GM12801 (cell line): ENCODE data around the gene PSEN1.

ENCODE experiments used
- CTCF ChIP-seq: IDR thresholded peaks from one replicate; pipeline ENCODE4 v1.5.1; 2011; ENCODE audit warnings: control low read depth; ENCODE audit not compliant: insufficient read length; ENCODE audit errors: extremely low read depth

Gene PSEN1

DNA sequence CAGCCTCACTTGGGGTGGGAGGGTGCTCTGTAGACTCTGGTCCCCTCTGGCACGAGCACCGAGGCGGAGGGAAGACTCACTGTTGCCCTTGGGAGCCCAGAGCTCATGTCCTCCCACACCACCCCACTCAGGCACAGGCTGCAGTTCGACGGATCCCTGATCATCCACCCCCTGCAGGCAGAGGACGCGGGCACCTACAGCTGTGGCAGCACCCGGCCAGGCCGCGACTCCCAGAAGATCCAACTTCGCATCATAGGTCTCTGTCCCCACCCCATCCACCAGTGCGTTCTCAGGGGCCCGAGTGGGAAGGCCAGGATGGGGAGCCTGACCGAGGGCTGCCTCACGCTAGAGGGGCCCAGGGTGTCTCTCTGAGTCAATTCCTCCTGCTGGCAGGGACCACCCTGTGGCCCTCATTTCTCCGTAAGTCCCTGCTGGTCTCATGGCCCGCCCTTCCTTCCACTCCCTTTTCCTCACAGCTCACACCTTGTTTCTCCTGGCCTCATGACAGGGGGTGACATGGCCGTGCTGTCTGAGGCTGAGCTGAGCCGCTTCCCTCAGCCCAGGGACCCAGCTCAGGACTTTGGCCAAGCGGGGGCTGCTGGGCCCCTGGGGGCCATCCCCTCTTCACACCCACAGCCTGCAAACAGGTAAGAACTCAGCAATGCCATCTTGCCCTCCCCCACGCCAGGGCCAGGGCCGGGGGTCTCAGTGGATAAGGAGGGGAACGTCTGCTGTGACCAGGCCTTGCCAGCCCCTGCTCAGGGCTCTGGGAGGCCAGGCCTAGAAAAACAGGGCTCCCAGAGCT, 128.0 kb downstream of the PSEN1 start:
- no peak for TF ChIP-seq CTCF

GRCh38 chr14:73264885-73265720, 128.8 kb downstream of the PSEN1 start:
- no peak for TF ChIP-seq CTCF

DNA sequence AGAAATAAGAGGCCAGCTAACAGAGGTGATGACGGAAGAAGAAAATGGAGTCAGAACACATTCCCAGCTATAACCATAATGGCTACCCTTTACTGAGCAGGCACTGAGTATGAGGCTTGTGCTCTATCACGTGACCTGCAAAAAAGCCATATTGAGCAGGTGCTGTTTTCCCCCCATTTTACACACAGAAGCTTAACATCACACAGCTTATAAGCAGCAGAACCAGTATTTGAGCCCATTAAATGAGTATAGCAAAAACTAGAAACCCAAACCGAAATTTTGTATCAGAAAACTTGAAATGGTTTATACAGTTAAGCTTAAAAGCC, 129.4 kb downstream of the PSEN1 start:
- TF ChIP-seq CTCF: no peak

GRCh38 chr14:73266317-73266716, 130.0 kb downstream of the PSEN1 start:
- TF ChIP-seq CTCF: no peak

DNA sequence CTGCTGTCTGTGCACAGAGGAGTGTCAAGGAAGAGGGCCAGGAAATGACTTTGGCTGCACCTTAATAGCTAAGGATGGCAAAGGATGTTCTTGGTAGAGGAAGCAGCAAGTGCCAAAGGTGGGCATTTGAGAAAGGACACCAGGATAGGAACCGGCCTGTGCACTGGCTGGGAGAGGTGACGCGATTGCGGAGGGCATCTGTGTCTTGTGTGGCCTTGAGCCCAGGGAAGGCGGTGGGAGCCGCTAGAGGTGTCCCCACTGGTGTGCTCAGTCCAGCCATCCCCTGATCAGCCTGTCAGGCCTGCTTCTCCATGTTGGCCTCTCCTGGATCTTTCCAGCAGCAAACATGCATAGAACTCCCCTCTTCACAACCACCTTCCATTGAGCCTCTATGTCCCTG, 131.2 kb downstream of the PSEN1 start:
- no peak for TF ChIP-seq CTCF

GRCh38 chr14:73269729-73270531, 133.6 kb downstream of the PSEN1 start:
- TF ChIP-seq CTCF: no peak

- TF ChIP-seq CTCF: no peak
Observed at GRCh38 chr14:73272393-73272792, 136.1 kb downstream of the PSEN1 start.
